NCI-H526 treated with DMSO at 0.1 percent for 48 hours (cell line): ENCODE data around the gene VPS37B.
A peak's percentile ranks its signal among the peaks of the same experiment; 100 is the strongest.
"Not testable (repeated sequence)": the region's sequence is repeated elsewhere in the genome, so short reads cannot be mapped to it uniquely, and the experiment has no call there.

ENCODE experiments used
- DNase-seq: peaks from one replicate; lab custom pipeline; 2025; lab: John Stamatoyannopoulos, UW

Gene VPS37B

DNA sequence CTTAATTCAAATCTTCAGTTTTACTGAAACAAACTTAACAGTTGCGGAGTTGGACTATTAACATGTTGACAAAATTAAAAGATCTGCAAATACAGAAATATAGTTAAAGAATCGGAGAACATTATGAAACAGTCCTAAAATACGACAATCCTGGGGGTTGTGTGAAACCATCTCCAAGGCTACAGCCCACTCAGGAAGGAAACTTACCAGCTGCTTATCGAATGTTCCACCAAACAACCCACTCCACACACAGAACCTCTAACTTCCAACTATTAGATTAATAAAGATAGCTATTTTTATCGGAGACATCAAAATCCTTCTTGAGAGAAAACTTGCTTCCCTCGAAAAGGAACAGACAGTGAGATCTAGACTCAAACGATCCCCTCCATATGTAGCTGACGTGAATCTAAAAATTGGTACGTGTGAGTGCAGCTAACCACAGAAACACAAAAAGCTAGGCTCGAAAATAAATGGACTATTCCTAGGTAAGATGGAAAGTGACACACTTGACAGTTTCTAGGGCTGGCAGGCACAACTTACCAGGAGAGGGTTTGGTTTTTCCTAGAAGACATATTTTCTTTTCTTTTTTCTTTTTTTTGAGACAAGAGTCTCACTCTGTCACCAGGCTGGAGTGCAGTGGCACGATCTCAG lies 12.9 kb downstream of the VPS37B start:
- DNase-seq: no peak

DNA sequence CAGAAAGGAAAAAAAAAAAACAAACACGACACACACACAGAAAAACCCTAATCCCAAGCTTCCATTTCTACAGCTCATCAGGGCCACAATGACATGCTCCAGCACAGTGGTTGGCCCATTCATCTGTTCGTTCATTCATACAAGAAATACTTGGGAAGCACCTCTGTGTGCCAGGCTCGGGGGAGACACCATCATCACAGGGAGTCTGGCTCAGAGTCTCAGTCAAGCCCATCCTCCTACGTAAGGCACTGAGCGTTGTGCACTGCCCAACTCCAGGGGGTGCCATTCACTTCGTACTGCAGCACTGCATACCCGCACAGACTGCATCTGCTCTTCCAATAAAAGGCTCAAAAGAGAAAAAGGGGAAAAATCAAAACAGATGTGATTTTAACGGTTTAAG lies 15.3 kb downstream of the VPS37B start:
- DNase-seq: peak; percentile 32

GRCh38 chr12:122880155-122880667 lies 15.7 kb downstream of the VPS37B start:
- DNase-seq: no peak

DNA sequence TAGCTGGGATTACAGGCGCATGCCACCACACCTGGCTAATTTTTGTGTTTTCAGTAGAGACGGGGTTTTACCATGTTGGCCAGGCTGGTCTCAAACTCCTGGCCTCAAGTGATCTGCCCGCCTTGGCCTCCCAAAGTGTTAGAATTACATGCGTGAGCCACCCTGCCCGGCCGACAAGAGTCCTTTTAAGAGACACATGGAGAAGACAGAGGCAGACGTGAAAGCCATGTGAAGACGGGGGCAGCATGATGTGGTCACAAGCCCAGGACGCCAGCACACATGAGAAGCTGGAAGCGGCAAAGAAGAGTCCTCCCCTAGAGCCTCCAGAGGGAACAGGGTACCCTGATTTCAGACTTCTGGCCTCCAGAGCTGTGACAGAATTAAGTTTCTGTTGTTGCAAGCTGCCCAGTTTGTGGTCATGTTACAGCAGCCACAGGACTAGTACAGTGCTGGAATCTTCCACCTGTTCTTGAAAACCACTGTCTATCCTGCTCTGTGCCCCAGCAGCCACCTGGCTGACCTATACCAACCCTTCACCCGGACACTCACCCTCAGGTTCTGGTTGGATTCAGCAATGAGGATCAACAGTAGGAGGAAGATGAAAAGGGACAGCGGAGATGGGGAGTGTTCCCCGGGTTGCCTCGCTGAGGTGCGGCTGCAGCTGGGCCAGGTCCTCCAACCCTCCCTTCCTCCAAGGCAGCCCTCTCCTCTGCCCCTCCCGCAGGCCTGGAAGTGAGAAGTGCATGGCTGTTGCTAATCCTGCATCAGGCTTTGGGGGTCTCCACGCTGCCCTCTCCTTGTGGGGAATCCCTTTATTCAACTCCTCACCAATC lies 16.9 kb downstream of the VPS37B start:
- no peak for DNase-seq

- DNase-seq: no peak
Measured at GRCh38 chr12:122876731-122877130, 19.2 kb downstream of the VPS37B start.

GRCh38 chr12:122876281-122876680 lies 19.6 kb downstream of the VPS37B start:
- not testable (repeated sequence) for DNase-seq

- DNase-seq: peak; percentile 54
Measured at GRCh38 chr12:122875590-122876220, 20.2 kb downstream of the VPS37B start.

DNA sequence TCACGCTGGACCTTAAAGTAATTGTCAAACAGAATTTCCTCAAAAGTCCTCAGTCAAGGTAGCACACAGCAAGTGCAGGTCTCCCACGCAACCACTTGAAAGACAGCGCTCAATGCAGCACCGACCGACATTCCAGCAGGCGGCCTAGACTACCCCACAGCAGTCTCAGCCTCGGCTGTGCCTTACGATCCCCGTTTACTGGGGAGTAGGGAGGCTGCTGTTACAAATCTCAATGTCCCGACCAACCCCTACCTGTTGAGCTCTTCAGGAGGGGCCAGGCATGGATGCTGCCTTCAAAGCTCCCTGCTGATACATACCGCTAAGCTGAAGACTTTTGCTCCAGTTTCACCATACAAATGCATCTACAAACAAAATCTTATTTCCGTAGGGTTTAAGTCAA lies 21.8 kb downstream of the VPS37B start:
- DNase-seq: no peak

- no peak for DNase-seq
Measured at GRCh38 chr12:122873540-122873939, 22.4 kb downstream of the VPS37B start.

DNA sequence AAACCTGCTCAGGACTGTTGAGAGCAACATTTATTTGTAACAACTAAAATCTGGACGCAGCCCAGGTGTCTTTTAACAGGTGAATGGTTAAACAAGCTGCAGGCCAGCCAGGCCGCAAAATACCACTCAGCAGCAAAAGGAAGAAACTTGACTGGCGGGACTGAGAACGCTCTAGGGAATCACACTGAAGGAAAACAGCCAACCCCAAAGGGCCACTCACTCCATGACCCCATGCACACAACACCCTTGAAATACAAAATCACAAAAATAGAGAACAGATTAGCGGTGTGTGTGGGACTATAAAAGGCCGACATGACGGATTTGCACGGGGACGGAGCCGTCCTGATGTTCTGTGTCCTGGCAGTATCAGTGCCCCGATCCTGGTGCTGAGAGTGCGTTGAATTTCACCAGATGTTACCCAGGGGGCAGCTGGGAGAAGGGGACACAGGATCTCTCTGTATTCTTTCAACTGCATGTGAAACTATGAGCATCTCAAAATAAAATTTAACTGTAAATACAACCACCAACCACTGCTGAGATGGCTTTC lies 23.0 kb downstream of the VPS37B start:
- peak; percentile 41 for DNase-seq

- DNase-seq: peak; percentile 70
Measured at GRCh38 chr12:122871851-122872780, 23.8 kb downstream of the VPS37B start.

DNA sequence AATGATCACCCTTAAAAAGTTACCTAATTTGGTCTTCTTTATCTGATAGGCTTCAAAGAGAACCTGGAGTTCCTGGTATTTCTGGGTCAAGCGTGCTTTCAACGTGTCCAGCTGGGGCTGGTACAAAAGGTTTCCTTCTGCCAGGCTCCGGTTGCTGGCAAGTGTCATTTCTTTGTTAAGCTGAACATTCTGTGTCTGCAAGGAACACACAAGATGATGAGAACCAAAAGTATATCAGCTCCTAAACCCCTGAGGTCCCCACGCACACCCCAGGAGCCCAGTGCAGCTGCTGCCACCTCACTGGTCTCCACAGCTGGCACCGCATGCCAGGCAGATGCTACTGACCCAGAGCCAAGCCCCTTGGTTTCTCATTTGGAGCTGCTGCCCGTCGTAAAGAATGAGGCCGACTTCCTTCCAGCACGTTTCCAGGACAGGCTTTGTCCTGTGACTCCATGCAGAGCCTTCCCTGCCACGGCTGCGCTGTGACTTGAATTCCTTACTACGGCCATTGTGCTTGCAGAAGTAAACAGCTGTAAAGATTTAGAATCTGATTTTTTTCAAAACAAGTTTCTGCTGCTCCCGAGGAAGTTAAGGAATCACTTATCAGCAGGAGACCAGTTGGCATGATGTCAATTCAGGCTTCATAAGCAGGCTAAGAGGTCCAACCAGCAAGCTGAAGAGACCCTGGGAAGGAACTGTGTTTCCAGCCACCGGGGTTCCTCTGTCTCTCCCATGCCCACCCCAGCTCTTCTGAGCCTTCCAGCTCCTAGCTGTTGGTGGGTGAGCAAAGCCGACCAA lies 24.9 kb downstream of the VPS37B start:
- no peak for DNase-seq

- no peak for DNase-seq
Measured at GRCh38 chr12:122870163-122870842, 25.6 kb downstream of the VPS37B start.

DNA sequence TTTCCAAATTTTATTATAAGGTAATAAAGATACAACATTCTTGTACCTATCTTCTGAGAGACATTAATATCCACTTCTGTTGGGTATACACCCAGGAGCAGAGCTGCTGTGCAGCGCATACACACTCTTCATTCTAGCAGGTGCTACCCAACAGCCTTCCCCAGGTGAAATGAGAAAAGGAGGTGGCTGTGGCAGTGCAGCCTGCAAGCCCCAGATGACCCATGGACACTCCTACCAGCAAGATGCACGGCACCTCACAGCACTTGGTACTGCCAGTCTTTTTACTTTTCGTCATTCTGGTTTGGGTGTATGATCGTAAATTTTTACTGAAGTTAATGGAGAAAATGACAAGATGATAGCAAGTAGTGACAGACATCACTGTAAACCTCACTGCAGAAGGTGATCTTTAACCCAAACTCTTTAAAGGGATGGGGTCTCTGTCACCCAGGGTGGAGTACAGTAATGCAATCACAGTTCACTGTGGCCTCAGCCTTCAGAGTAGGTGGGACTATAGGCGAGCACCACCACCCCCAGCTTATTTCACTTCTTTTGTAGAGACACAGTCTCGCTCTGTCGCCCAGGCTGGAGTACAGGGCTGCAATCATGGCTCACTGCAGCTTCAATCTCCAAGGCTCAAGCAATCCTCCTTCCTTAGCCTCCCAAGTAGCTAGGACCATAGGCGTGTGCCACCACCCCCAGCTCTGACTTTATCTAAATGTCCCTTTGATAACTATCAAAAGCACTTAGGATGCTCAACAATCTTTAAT lies 26.5 kb downstream of the VPS37B start:
- DNase-seq: no peak

- DNase-seq: no peak
Measured at GRCh38 chr12:122868471-122869177, 27.3 kb downstream of the VPS37B start.

GRCh38 chr12:122867691-122868461 lies 28.0 kb downstream of the VPS37B start:
- peak; percentile 18 for DNase-seq

DNA sequence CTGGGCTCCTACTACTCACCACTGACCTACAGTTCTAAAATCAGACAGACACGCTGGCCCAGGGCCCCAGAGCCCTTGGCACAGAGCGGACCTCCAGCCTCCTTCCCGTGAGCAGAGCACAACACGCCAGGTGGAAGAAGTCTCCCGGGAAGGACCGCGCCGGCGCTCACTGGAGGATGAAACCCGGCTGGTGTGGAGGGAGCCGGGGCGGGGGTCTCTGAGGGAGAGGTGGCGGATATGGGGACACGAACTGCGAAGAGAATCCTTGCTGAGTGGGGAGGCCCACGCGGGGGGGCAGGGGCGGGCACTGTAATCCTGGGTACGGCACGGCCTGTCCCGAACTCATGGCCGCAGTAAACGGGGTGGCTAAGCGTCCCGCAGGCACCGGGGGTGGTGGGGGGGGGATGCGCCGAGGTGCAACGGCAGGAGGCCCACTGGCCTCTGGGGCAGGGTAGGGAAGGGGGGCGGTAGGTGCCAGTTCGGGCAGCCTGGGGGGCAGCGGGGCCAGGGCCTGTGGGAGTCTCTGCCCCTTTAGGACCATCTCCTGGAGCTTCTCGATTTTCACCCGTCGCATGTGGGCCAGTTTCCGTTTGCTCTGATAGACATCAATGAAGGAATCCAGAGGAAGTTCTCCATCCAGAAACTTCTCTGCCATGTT lies 28.8 kb downstream of the VPS37B start:
- no peak for DNase-seq
